IMR-90 (cell line): ENCODE data around the gene MAML2. TPM values are rescaled to one million over a fixed set of nuclear protein-coding genes. Genes with fewer than 3 reads are reported as not detected.

Source experiments
- ATAC-seq: fragments of 200-7000 bp; cut with Tn5 transposase; 2 replicates; pipeline ENCODE4 v1.9.1; 2020; ENCODE audit warnings: low read depth, mild to moderate bottlenecking, moderate library complexity
- BruUV-seq: library from RNA; stranded (reverse); fragments of 400-500 nt; replicated peaks from 2 replicates; lab custom pipeline; 2021; lab: Mats Ljungman, UMichigan
- CTCF ChIA-PET: fragments of 300-600 bp; formaldehyde crosslinking; extraction: SDS; loops from one replicate; lab custom pipeline; 2021; ENCODE audit warnings: antibody characterized with exemption; lab: Yijun Ruan, JAX
- POLR2A ChIA-PET: fragments of 300-600 bp; sonication (Branson Sonifier 250); formaldehyde crosslinking; loops from one replicate; lab custom pipeline; 2022; ENCODE audit warnings: antibody characterized with exemption; ENCODE audit not compliant: unreplicated experiment; lab: Charles Lee
- DNase-seq: peaks from one replicate; pipeline ENCODE4 v3.0.0; 2013
- H2AFZ ChIP-seq: replicated peaks from 2 replicates; pipeline ENCODE3; 2013; ENCODE audit warnings: low read length, mild to moderate bottlenecking; ENCODE audit not compliant: poor library complexity
- H2AK5ac ChIP-seq: 2 replicates; pipeline ENCODE4 v1.6.1; 2013; ENCODE audit warnings: low read depth, low read length, inconsistent platforms
- H2AK9ac ChIP-seq: replicated peaks from 2 replicates; pipeline ENCODE3; 2013; ENCODE audit warnings: mild to moderate bottlenecking, low read depth, low read length, moderate library complexity; ENCODE audit not compliant: poor library complexity
- H2BK120ac ChIP-seq: 2 replicates; pipeline ENCODE4 v1.6.1; 2013; ENCODE audit warnings: low read depth, low read length, inconsistent platforms
- H2BK15ac ChIP-seq: 3 replicates; pipeline ENCODE4 v1.6.1; 2013; ENCODE audit warnings: low read depth, low read length, inconsistent platforms
- H2BK20ac ChIP-seq: 2 replicates; pipeline ENCODE4 v1.6.1; 2013; ENCODE audit warnings: low read depth, mild to moderate bottlenecking, inconsistent platforms, low read length, moderate library complexity
- H2BK5ac ChIP-seq: 2 replicates; pipeline ENCODE4 v1.6.1; 2013; ENCODE audit warnings: mild to moderate bottlenecking, low read depth, low read length, inconsistent platforms; ENCODE audit not compliant: poor library complexity, severe bottlenecking
- H3K14ac ChIP-seq: replicated peaks from 2 replicates; pipeline ENCODE4 v1.6.1; 2013; ENCODE audit warnings: low read depth, low read length, inconsistent platforms
- H3K18ac ChIP-seq: 2 replicates; pipeline ENCODE4 v1.6.1; 2013; ENCODE audit warnings: low read depth, low read length, control low read depth
- H3K23ac ChIP-seq: 2 replicates; pipeline ENCODE4 v1.6.1; 2013; ENCODE audit warnings: low read depth, low read length, inconsistent platforms
- H3K27ac ChIP-seq: 2 replicates; pipeline ENCODE4 v1.5.1; 2013; ENCODE audit warnings: mild to moderate bottlenecking, control low read depth, low read length; ENCODE audit not compliant: insufficient read depth
- H3K27me3 ChIP-seq: 2 replicates; pipeline ENCODE4 v1.6.1; 2013; ENCODE audit warnings: low read length; ENCODE audit not compliant: control insufficient read depth, insufficient read depth
- H3K36me3 ChIP-seq: 2 replicates; pipeline ENCODE4 v1.6.1; 2013; ENCODE audit warnings: low read length, mixed read lengths; ENCODE audit not compliant: control insufficient read depth, insufficient read depth
- H3K4ac ChIP-seq: 2 replicates; pipeline ENCODE4 v1.6.1; 2013; ENCODE audit warnings: low read depth, low read length, inconsistent platforms
- H3K4me1 ChIP-seq: 2 replicates; pipeline ENCODE4 v1.6.1; 2013; ENCODE audit warnings: low read length, mixed read lengths; ENCODE audit not compliant: control insufficient read depth, insufficient read depth
- H3K4me2 ChIP-seq: 2 replicates; pipeline ENCODE4 v1.6.1; 2013; ENCODE audit warnings: low read depth, mild to moderate bottlenecking, control low read depth, low read length, moderate library complexity
- H3K4me3 ChIP-seq: 2 replicates; pipeline ENCODE4 v1.5.1; 2013; ENCODE audit warnings: low read depth, mild to moderate bottlenecking, control low read depth, low read length, moderate library complexity; ENCODE audit not compliant: insufficient read depth
- H3K56ac ChIP-seq: 2 replicates; pipeline ENCODE4 v1.6.1; 2013; ENCODE audit warnings: low read length, inconsistent platforms; ENCODE audit not compliant: insufficient read depth; ENCODE audit errors: extremely low read depth
- H3K79me1 ChIP-seq, 2 experiments: 2 replicates each; pipeline ENCODE4 v1.6.1; 2013; ENCODE audit warnings: low read length in 2 of 2, inconsistent platforms in 1 of 2, low read depth in 1 of 2
- H3K9ac ChIP-seq: 2 replicates; pipeline ENCODE4 v1.6.1; 2013; ENCODE audit warnings: low read depth, low read length, control low read depth
- H3K9me1 ChIP-seq: 2 replicates; pipeline ENCODE4 v1.6.1; 2013; ENCODE audit warnings: low read length, inconsistent platforms; ENCODE audit not compliant: insufficient read depth
- H3K9me3 ChIP-seq: 2 replicates; pipeline ENCODE4 v1.6.1; 2013; ENCODE audit warnings: low read length; ENCODE audit not compliant: control insufficient read depth, insufficient read depth
- H4K20me1 ChIP-seq: 2 replicates; pipeline ENCODE4 v1.6.1; 2013; ENCODE audit warnings: low read length, inconsistent platforms; ENCODE audit not compliant: insufficient read depth
- H4K5ac ChIP-seq: 2 replicates; pipeline ENCODE4 v1.6.1; 2013; ENCODE audit warnings: mild to moderate bottlenecking, low read depth, low read length, control low read depth
- H4K8ac ChIP-seq, 2 experiments: 2 replicates each; pipeline ENCODE4 v1.6.1; 2013; ENCODE audit warnings: low read depth in 2 of 2, low read length in 2 of 2, control low read depth in 1 of 2, inconsistent platforms in 1 of 2
- H4K91ac ChIP-seq: 2 replicates; pipeline ENCODE4 v1.6.1; 2013; ENCODE audit warnings: low read depth, low read length, inconsistent platforms; ENCODE audit not compliant: insufficient read depth
- FOS ChIP-seq: fragments of 150-350 bp; IDR thresholded peaks from 2 replicates; pipeline ENCODE4 v1.6.1; 2016; ENCODE audit warnings: low read depth, low read length
- MAFK ChIP-seq: IDR thresholded peaks from 2 replicates; pipeline ENCODE4 v1.6.1; 2012; ENCODE audit warnings: low read depth, low read length, improper control_type of control experiment
- SMC3 ChIP-seq: fragments of 150-350 bp; IDR thresholded peaks from 2 replicates; pipeline ENCODE4 v1.6.1; 2016; ENCODE audit warnings: low read depth, mild to moderate bottlenecking, antibody characterized with exemption, low read length, moderate library complexity
- WGBS, 2 experiments: methylation state at CpG; one replicate each; pipeline versions ENCODE4 v1.1.5 to v1.1.7; 2013; ENCODE audit warnings: missing lambda C conversion rate in 2 of 2; ENCODE audit not compliant: insufficient read length in 1 of 2; ENCODE audit errors: extremely low coverage in 2 of 2; 5-methylcytosine and 5-hydroxymethylcytosine counted together
- dilution Hi-C: fragments of 300-500 bp; cut with HindIII; formaldehyde crosslinking; loops from one replicate; pipeline ENCODE4 v1.14.3; 2018; ENCODE audit warnings: low sequenced_read_pairs; ENCODE audit not compliant: unreplicated experiment
- in situ Hi-C: fragments of 300-500 bp; cut with MboI; formaldehyde crosslinking; loops from 3 replicates; pipeline ENCODE4 v1.14.3; 2019; ENCODE audit warnings: low sequenced_read_pairs, inconsistent platforms, mixed read lengths
- intact Hi-C: fragments of 100-400 bp; cut with micrococcal nuclease; formaldehyde crosslinking; loops from 2 replicates; pipeline ENCODE4 v1.10.0; 2022
- polyA plus RNA-seq, 3 experiments: library from polyadenylated mRNA; depleted of rRNA; stranded (reverse); fragments of >200 nt; gene quantifications; 2 replicates each; pipeline ENCODE4 v1.2.3, GENCODE V29; 2012; ENCODE audit warnings: low replicate concordance in 1 of 3
- total RNA-seq: library from RNA; depleted of rRNA; stranded (reverse); fragments of >200 nt; gene quantifications from 2 replicates; pipeline ENCODE4 v1.2.3, GENCODE V29; 2012

MAML2 gene
- total and polyA plus RNA-seq, 2 of the 4 experiments (the other 2 are of a cell fraction) = 15.0 to 19.5 TPM

DNA sequence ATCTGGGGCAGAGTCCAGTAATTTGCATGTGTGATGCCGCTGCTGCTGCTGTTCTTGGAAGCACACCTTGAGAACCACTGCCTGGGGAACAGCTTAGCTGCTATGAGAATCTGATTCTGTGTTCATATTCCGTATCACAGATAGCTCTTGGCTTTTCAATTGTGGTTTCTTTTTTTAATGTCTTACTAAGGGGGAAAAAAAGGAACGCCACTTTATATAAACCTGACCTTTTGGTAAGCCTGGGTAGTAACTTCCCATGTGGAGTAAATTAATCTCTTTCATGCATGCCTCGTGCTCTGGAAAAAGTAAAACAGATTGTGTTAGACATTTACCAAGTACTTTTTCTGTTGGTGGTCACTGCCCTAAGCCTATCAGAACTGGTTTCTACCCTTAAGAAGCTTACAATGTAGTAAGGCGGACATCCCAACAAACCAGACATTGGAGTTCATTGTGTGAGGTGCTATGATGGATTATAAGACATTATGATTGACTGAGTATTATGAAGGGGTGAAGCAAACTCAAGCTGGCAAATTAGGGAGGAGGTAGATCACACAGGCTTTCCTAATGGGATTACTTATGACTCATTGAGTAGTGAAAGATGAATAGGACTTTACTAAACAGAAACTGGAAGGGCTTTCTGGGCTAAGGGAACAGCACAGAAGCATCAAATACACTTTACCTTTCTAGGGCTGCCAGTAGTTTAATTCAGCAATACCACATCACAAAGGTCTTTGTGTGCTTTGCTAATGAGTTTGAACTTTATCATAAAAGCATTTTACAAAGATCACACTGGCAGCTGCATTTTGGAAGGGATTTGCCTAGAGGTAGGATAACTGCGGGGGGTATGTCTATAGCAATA is 64.7 kb downstream of the MAML2 start:
- Histone ChIP-seq H2BK120ac (peak overlapping the region; percentile 9; the same call in 1 of the 2 replicates), H3K36me3 (no peaks in the 10 kb centered on the region), H3K14ac (no peak overlapping the region; the same call in 1 of the 2 replicates), H3K4ac (peak overlapping the region; percentile 33), H2BK15ac (no peak overlapping the region), H2AK5ac (0 out of 2 replicates have a peak overlapping the region, but pooled peaks have one; percentile 30), H4K20me1 (peaks cover 8% of the 10 kb centered on the region), H4K5ac (peak overlapping the region; percentile 30; the same call in 1 of the 2 replicates), H3K27me3 (no peaks in the 10 kb centered on the region), H3K4me3 (no peak overlapping the region), H3K9me3 (no peaks in the 10 kb centered on the region), H2BK20ac (peak overlapping the region; percentile 47; the same call in 1 of the 2 replicates), H3K4me1 (peaks cover 14% of the 10 kb centered on the region; the same call in 1 of the 2 replicates), H2BK5ac (peak overlapping the region; percentile 64), H3K79me1 (peaks cover 8 to 52% of the 10 kb centered on the region in 2 experiments), H3K9ac (no peak overlapping the region), H3K27ac (no peak overlapping the region), H2AFZ (no peak overlapping the region), H3K23ac (no peak overlapping the region), H4K91ac (no peak overlapping the region; the same call in 1 of the 2 replicates), H2AK9ac (no peak overlapping the region), H4K8ac (0 out of 4 replicates have a peak overlapping the region, but pooled peaks of 1 of the 2 experiments have one; percentile 19), H3K9me1 (peaks cover 15% of the 10 kb centered on the region), H3K18ac (peak overlapping the region; percentile 38; the same call in 1 of the 2 replicates), H3K4me2 (peak overlapping the region; percentile 53; the same call in 1 of the 2 replicates), H3K56ac (no peak overlapping the region)
- TF ChIP-seq SMC3 = no peak
- TF ChIP-seq FOS = 0 out of 2 replicates have a peak, but pooled peaks have one; percentile 23
- TF ChIP-seq MAFK = no peak
- dilution Hi-C loops = no loop called here
- DNase-seq = peak; percentile 23
- ATAC-seq = no peak
- POLR2A ChIA-PET = interaction anchor here (0.6 kb wide), 1 partner anchor 133 kb away, joined by 6 read pairs; no protein-coding TSS in a partner anchor
- no CpG with 5 or more reads among the region's 6 CpGs for WGBS, 2 experiments
- in situ Hi-C loops = no loop called here
- CTCF ChIA-PET = interaction anchor here (1.1 to 1.2 kb wide), 2 partner anchors 17 to 401 kb away, joined by 3 to 4 read pairs; no protein-coding TSS in a partner anchor
- intact Hi-C loops = no loop called here
- BruUV-seq = no TSS peak
